ENCODE data around the gene IRX6.

Gene IRX6

GRCh38 chr16:55357241-55357640 lies 33.2 kb downstream of the IRX6 start:
- Histone ChIP-seq H3K9me3 (ENCODE audit: control insufficient read depth in 1 of 2, low read length in 2 of 2) (no peaks in the 10 kb centered on the region), H3K27me3 (ENCODE audit: control insufficient read depth in 1 of 2, insufficient read depth in 2 of 2, low read length in 2 of 2) (no peaks in the 10 kb centered on the region), H3K27ac (ENCODE audit: low read depth, low read length) (no peak overlapping the region), H3K36me3 (ENCODE audit: control insufficient read depth in 1 of 2, insufficient read depth in 2 of 2, low read length in 2 of 2) (no peaks in the 10 kb centered on the region), H3K4me1 (ENCODE audit: control insufficient read depth in 1 of 2, insufficient read depth in 2 of 2, low read length in 2 of 2) (no peaks in the 10 kb centered on the region), H3K9ac (ENCODE audit: low read depth in 1 of 2, low read length in 2 of 2) (no peak overlapping the region), H3K4me3 (ENCODE audit: low read depth in 1 of 2, low read length in 2 of 2) (no peak overlapping the region)

- Histone ChIP-seq H3K27me3 (ENCODE audit: control insufficient read depth in 1 of 2, insufficient read depth in 2 of 2, low read length in 2 of 2) (no peaks in the 10 kb centered on the region), H3K36me3 (ENCODE audit: control insufficient read depth in 1 of 2, insufficient read depth in 2 of 2, low read length in 2 of 2) (no peaks in the 10 kb centered on the region), H3K4me3 (ENCODE audit: low read depth in 1 of 2, low read length in 2 of 2) (no peak overlapping the region), H3K9ac (ENCODE audit: low read depth in 1 of 2, low read length in 2 of 2) (no peak overlapping the region), H3K9me3 (ENCODE audit: control insufficient read depth in 1 of 2, low read length in 2 of 2) (no peaks in the 10 kb centered on the region), H3K4me1 (ENCODE audit: control insufficient read depth in 1 of 2, insufficient read depth in 2 of 2, low read length in 2 of 2) (no peaks in the 10 kb centered on the region), H3K27ac (ENCODE audit: low read depth, low read length) (no peak overlapping the region)
These were observed 35.9 kb downstream of the IRX6 start for GRCh38 chr16:55359946-55360345.

GRCh38 chr16:55364811-55365210 lies 40.8 kb downstream of the IRX6 start:
- no peaks in the 10 kb centered on the region for H3K4me1 ChIP-seq (ENCODE audit: control insufficient read depth in 1 of 2, insufficient read depth in 2 of 2, low read length in 2 of 2)
- H3K27me3 ChIP-seq (ENCODE audit: control insufficient read depth in 1 of 2, insufficient read depth in 2 of 2, low read length in 2 of 2), result peaks cover 4 to 10% of the 10 kb centered on the region in 2 donors
- H3K4me3 ChIP-seq (ENCODE audit: low read depth in 1 of 2, low read length in 2 of 2), result no peak overlapping the region
- no peak overlapping the region for H3K27ac ChIP-seq (ENCODE audit: low read depth, low read length)
- no peaks in the 10 kb centered on the region for H3K36me3 ChIP-seq (ENCODE audit: control insufficient read depth in 1 of 2, insufficient read depth in 2 of 2, low read length in 2 of 2)
- no peak overlapping the region for H3K9ac ChIP-seq (ENCODE audit: low read depth in 1 of 2, low read length in 2 of 2)
- no peaks in the 10 kb centered on the region for H3K9me3 ChIP-seq (ENCODE audit: control insufficient read depth in 1 of 2, low read length in 2 of 2)

GRCh38 chr16:55367301-55367811 lies 43.4 kb downstream of the IRX6 start:
- Histone ChIP-seq H3K4me1 (ENCODE audit: control insufficient read depth in 1 of 2, insufficient read depth in 2 of 2, low read length in 2 of 2) (peaks cover 0 to 5% of the 10 kb centered on the region in 2 donors), H3K9ac (ENCODE audit: low read depth in 1 of 2, low read length in 2 of 2) (no peak overlapping the region), H3K4me3 (ENCODE audit: low read depth in 1 of 2, low read length in 2 of 2) (no peak overlapping the region), H3K27me3 (ENCODE audit: control insufficient read depth in 1 of 2, insufficient read depth in 2 of 2, low read length in 2 of 2) (peaks cover 19 to 29% of the 10 kb centered on the region in 2 donors), H3K27ac (ENCODE audit: low read depth, low read length) (no peak overlapping the region), H3K36me3 (ENCODE audit: control insufficient read depth in 1 of 2, insufficient read depth in 2 of 2, low read length in 2 of 2) (no peaks in the 10 kb centered on the region), H3K9me3 (ENCODE audit: control insufficient read depth in 1 of 2, low read length in 2 of 2) (no peaks in the 10 kb centered on the region)

GRCh38 chr16:55367866-55368603 lies 44.0 kb downstream of the IRX6 start:
- Histone ChIP-seq H3K9ac (ENCODE audit: low read depth in 1 of 2, low read length in 2 of 2) (no peak overlapping the region), H3K4me1 (ENCODE audit: control insufficient read depth in 1 of 2, insufficient read depth in 2 of 2, low read length in 2 of 2) (peaks cover 0 to 5% of the 10 kb centered on the region in 2 donors), H3K9me3 (ENCODE audit: control insufficient read depth in 1 of 2, low read length in 2 of 2) (no peaks in the 10 kb centered on the region), H3K4me3 (ENCODE audit: low read depth in 1 of 2, low read length in 2 of 2) (no peak overlapping the region), H3K36me3 (ENCODE audit: control insufficient read depth in 1 of 2, insufficient read depth in 2 of 2, low read length in 2 of 2) (no peaks in the 10 kb centered on the region), H3K27ac (ENCODE audit: low read depth, low read length) (no peak overlapping the region), H3K27me3 (ENCODE audit: control insufficient read depth in 1 of 2, insufficient read depth in 2 of 2, low read length in 2 of 2) (peaks cover 19 to 32% of the 10 kb centered on the region in 2 donors)

- Histone ChIP-seq H3K4me3 (ENCODE audit: low read depth in 1 of 2, low read length in 2 of 2) (no peak overlapping the region), H3K9ac (ENCODE audit: low read depth in 1 of 2, low read length in 2 of 2) (no peak overlapping the region), H3K27me3 (ENCODE audit: control insufficient read depth in 1 of 2, insufficient read depth in 2 of 2, low read length in 2 of 2) (peaks cover 19 to 32% of the 10 kb centered on the region in 2 donors), H3K4me1 (ENCODE audit: control insufficient read depth in 1 of 2, insufficient read depth in 2 of 2, low read length in 2 of 2) (peaks cover 0 to 5% of the 10 kb centered on the region in 2 donors), H3K9me3 (ENCODE audit: control insufficient read depth in 1 of 2, low read length in 2 of 2) (no peaks in the 10 kb centered on the region), H3K36me3 (ENCODE audit: control insufficient read depth in 1 of 2, insufficient read depth in 2 of 2, low read length in 2 of 2) (no peaks in the 10 kb centered on the region), H3K27ac (ENCODE audit: low read depth, low read length) (no peak overlapping the region)
These were observed 45.1 kb downstream of the IRX6 start for GRCh38 chr16:55369151-55369550.

- Histone ChIP-seq H3K4me3 (ENCODE audit: low read depth in 1 of 2, low read length in 2 of 2) (no peak overlapping the region), H3K27ac (ENCODE audit: low read depth, low read length) (no peak overlapping the region), H3K9me3 (ENCODE audit: control insufficient read depth in 1 of 2, low read length in 2 of 2) (no peaks in the 10 kb centered on the region), H3K9ac (ENCODE audit: low read depth in 1 of 2, low read length in 2 of 2) (no peak overlapping the region), H3K27me3 (ENCODE audit: control insufficient read depth in 1 of 2, insufficient read depth in 2 of 2, low read length in 2 of 2) (peaks cover 19 to 32% of the 10 kb centered on the region in 2 donors), H3K36me3 (ENCODE audit: control insufficient read depth in 1 of 2, insufficient read depth in 2 of 2, low read length in 2 of 2) (no peaks in the 10 kb centered on the region), H3K4me1 (ENCODE audit: control insufficient read depth in 1 of 2, insufficient read depth in 2 of 2, low read length in 2 of 2) (peaks cover 0 to 5% of the 10 kb centered on the region in 2 donors)
These were observed 46.9 kb downstream of the IRX6 start for GRCh38 chr16:55370762-55371482.

GRCh38 chr16:55372792-55373488 lies 48.9 kb downstream of the IRX6 start:
- H3K27ac ChIP-seq (ENCODE audit: low read depth, low read length), result no peak overlapping the region
- H3K9me3 ChIP-seq (ENCODE audit: control insufficient read depth in 1 of 2, low read length in 2 of 2), result no peaks in the 10 kb centered on the region
- H3K36me3 ChIP-seq (ENCODE audit: control insufficient read depth in 1 of 2, insufficient read depth in 2 of 2, low read length in 2 of 2), result no peaks in the 10 kb centered on the region
- no peak overlapping the region for H3K9ac ChIP-seq (ENCODE audit: low read depth in 1 of 2, low read length in 2 of 2)
- no peak overlapping the region for H3K4me3 ChIP-seq (ENCODE audit: low read depth in 1 of 2, low read length in 2 of 2)
- peaks cover 0 to 5% of the 10 kb centered on the region in 2 donors for H3K4me1 ChIP-seq (ENCODE audit: control insufficient read depth in 1 of 2, insufficient read depth in 2 of 2, low read length in 2 of 2)
- H3K27me3 ChIP-seq (ENCODE audit: control insufficient read depth in 1 of 2, insufficient read depth in 2 of 2, low read length in 2 of 2), result peaks cover 19 to 32% of the 10 kb centered on the region in 2 donors

- Histone ChIP-seq H3K4me1 (ENCODE audit: control insufficient read depth in 1 of 2, insufficient read depth in 2 of 2, low read length in 2 of 2) (peaks cover 0 to 5% of the 10 kb centered on the region in 2 donors), H3K27me3 (ENCODE audit: control insufficient read depth in 1 of 2, insufficient read depth in 2 of 2, low read length in 2 of 2) (peaks cover 19 to 32% of the 10 kb centered on the region in 2 donors), H3K9ac (ENCODE audit: low read depth in 1 of 2, low read length in 2 of 2) (no peak overlapping the region), H3K27ac (ENCODE audit: low read depth, low read length) (no peak overlapping the region), H3K4me3 (ENCODE audit: low read depth in 1 of 2, low read length in 2 of 2) (no peak overlapping the region), H3K36me3 (ENCODE audit: control insufficient read depth in 1 of 2, insufficient read depth in 2 of 2, low read length in 2 of 2) (no peaks in the 10 kb centered on the region), H3K9me3 (ENCODE audit: control insufficient read depth in 1 of 2, low read length in 2 of 2) (no peaks in the 10 kb centered on the region)
These were observed 49.5 kb downstream of the IRX6 start for GRCh38 chr16:55373489-55373832.

- no peak overlapping the region for H3K9ac ChIP-seq (ENCODE audit: low read depth in 1 of 2, low read length in 2 of 2)
- no peak overlapping the region for H3K4me3 ChIP-seq (ENCODE audit: low read depth in 1 of 2, low read length in 2 of 2)
- H3K36me3 ChIP-seq (ENCODE audit: control insufficient read depth in 1 of 2, insufficient read depth in 2 of 2, low read length in 2 of 2), result no peaks in the 10 kb centered on the region
- no peak overlapping the region for H3K27ac ChIP-seq (ENCODE audit: low read depth, low read length)
- no peaks in the 10 kb centered on the region for H3K9me3 ChIP-seq (ENCODE audit: control insufficient read depth in 1 of 2, low read length in 2 of 2)
- H3K4me1 ChIP-seq (ENCODE audit: control insufficient read depth in 1 of 2, insufficient read depth in 2 of 2, low read length in 2 of 2), result no peaks in the 10 kb centered on the region
- H3K27me3 ChIP-seq (ENCODE audit: control insufficient read depth in 1 of 2, insufficient read depth in 2 of 2, low read length in 2 of 2), result peaks cover 6 to 10% of the 10 kb centered on the region in 2 donors
These were observed 52.0 kb downstream of the IRX6 start for GRCh38 chr16:55376045-55376444.

Data from duodenal mucosa (tissue), 2 donors.